Stomach (tissue), 9 donors: Measurements from ENCODE around the gene DENND2A. TPM values are rescaled to one million over a fixed set of nuclear protein-coding genes. Genes with fewer than 3 reads are reported as not detected.
A peak's percentile ranks its signal among the peaks of the same experiment; 100 is the strongest.

Source experiments
- DNase-seq, 2 donors: peaks; one replicate each; pipeline versions ENCODE4 v3.0.0 to v3.0.0-alpha.2; 2013 to 2019
- H3K27ac ChIP-seq, 5 donors: fragments of 200-600 bp in 4 of 5; sonication (generic) in 4 of 5; one replicate each; pipeline ENCODE4 v1.5.1; 2013 to 2019; ENCODE audit warnings: mild to moderate bottlenecking in 1 of 5, moderate library complexity in 1 of 5
- H3K27me3 ChIP-seq, 3 donors: fragments of 200-600 bp; sonication (generic); one replicate each; pipeline ENCODE4 v1.5.1; 2017 to 2019; ENCODE audit warnings: mixed run types in 1 of 3
- H3K36me3 ChIP-seq, 4 donors: fragments of 200-600 bp; sonication (generic); 1 replicate in 3 of 4; 2 replicates in 1 of 4; pipeline ENCODE4 v1.5.1; 2016 to 2019
- H3K4me1 ChIP-seq, 4 donors: fragments of 200-600 bp; sonication (generic); one replicate each; pipeline ENCODE4 v1.5.1; 2016 to 2019
- H3K4me3 ChIP-seq, 4 donors: fragments of 200-600 bp; sonication (generic) in 3 of 4; one replicate each; pipeline ENCODE4 v1.5.1; 2016 to 2019; ENCODE audit warnings: mild to moderate bottlenecking in 1 of 4
- H3K9me3 ChIP-seq, 4 donors: fragments of 200-600 bp; sonication (generic); one replicate each; pipeline ENCODE4 v1.5.1; 2016 to 2019
- EP300 ChIP-seq: sonication (generic); formaldehyde crosslinking; IDR thresholded peaks from one replicate; pipeline ENCODE4 v1.6.1; 2017; ENCODE audit warnings: antibody characterized with exemption
- POLR2A ChIP-seq, 4 donors: fragments of 450-650 bp; IDR thresholded peaks; one replicate each; pipeline ENCODE4 v1.6.1; 2016; ENCODE audit warnings: antibody characterized with exemption in 4 of 4, control low read depth in 2 of 4, mild to moderate bottlenecking in 1 of 4, moderate library complexity in 1 of 4
- POLR2AphosphoS5 ChIP-seq, 3 donors: sonication (generic); formaldehyde crosslinking; IDR thresholded peaks; one replicate each; pipeline ENCODE4 v1.6.1; 2016; ENCODE audit warnings: antibody characterized with exemption in 3 of 3
- WGBS, 5 donors: extraction: QIAGEN DNeasy Blood & Tissue Kit in 3 of 5; methylation state at CpG; one replicate each; pipeline versions ENCODE4 v1.1.5 to v1.1.7; 2013 to 2018; 5-methylcytosine and 5-hydroxymethylcytosine counted together
- intact Hi-C: fragments of 100-400 bp; cut with DNase I; formaldehyde crosslinking; loops from one replicate; pipeline ENCODE4 v1.15.1; 2023; ENCODE audit warnings: low total_unique reads
- polyA plus RNA-seq, 3 donors: library from polyadenylated mRNA; stranded (reverse); fragments of 200-250 nt; gene quantifications; one replicate each; pipeline ENCODE4 v1.2.3, GENCODE V29; 2013
- total RNA-seq, 5 donors: library from RNA; depleted of rRNA; stranded (reverse); fragments of >200 nt; gene quantifications; one replicate each; pipeline versions ENCODE4 v1.1.0 to v1.2.3, GENCODE V29; 2014 to 2016
- TF ChIP-seq, protein P1 (sequence below), 7 experiments: fragments of 450-650 bp in 4 of 7; fragments of 200-600 bp in 3 of 7; sonication (generic) in 3 of 7; IDR thresholded peaks; one replicate each; pipeline ENCODE4 v1.5.1; 2016 to 2019; ENCODE audit warnings: antibody characterized with exemption in 7 of 7, control low read depth in 2 of 7, mild to moderate bottlenecking in 1 of 7
- donor health status: healthy with polysubstance abuse.
- donor health status: Bipolar disorder and iron deficiency.
- donor health status: healthy.

The DENND2A gene
- total and polyA plus RNA-seq, 8 donors, result 1.8 to 17.8 (median 6.5) TPM

DNA sequence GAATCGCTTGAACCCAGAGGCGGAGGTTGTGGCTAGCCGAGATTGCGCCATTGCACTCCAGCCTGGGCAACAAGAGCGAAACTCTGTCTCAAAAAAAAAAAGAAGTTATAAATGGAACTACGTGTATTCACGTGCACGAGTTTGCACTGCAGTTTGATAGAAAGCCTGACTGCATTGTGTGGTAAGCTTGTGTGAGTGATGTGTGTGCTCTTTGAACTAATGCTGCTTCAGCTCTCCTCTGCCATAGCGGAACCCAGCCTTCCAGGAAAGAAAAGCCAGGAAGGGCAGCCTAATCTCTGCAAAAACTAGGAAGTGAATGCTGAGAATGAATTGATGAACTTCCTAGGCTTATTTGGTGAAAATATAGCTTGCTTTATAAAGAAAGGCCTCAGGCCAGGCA, 145.7 kb downstream of the DENND2A start:
- no peak for DNase-seq
- intact Hi-C loops, result no loop called here
- no peak overlapping the region for H3K4me3 ChIP-seq
- WGBS, 5 donors, result 89 to 92% (median 90%) methylated on average over 9 of the region's 9 CpGs
- no peaks in the 10 kb centered on the region for H3K27me3 ChIP-seq
- H3K27ac ChIP-seq, result no peak overlapping the region
- no peaks in the 10 kb centered on the region for H3K4me1 ChIP-seq
- TF ChIP-seq POLR2A (IDR thresholded peaks at IDR 0.05) (no peak), EP300 (no peak), POLR2AphosphoS5 (IDR thresholded peaks at IDR 0.05) (no peak)
- TF ChIP-seq, protein P1, sequence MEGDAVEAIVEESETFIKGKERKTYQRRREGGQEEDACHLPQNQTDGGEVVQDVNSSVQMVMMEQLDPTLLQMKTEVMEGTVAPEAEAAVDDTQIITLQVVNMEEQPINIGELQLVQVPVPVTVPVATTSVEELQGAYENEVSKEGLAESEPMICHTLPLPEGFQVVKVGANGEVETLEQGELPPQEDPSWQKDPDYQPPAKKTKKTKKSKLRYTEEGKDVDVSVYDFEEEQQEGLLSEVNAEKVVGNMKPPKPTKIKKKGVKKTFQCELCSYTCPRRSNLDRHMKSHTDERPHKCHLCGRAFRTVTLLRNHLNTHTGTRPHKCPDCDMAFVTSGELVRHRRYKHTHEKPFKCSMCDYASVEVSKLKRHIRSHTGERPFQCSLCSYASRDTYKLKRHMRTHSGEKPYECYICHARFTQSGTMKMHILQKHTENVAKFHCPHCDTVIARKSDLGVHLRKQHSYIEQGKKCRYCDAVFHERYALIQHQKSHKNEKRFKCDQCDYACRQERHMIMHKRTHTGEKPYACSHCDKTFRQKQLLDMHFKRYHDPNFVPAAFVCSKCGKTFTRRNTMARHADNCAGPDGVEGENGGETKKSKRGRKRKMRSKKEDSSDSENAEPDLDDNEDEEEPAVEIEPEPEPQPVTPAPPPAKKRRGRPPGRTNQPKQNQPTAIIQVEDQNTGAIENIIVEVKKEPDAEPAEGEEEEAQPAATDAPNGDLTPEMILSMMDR (IDR thresholded peaks at IDR 0.05), result no peak
- no peaks in the 10 kb centered on the region for H3K36me3 ChIP-seq
- H3K9me3 ChIP-seq, result no peaks in the 10 kb centered on the region

DNA sequence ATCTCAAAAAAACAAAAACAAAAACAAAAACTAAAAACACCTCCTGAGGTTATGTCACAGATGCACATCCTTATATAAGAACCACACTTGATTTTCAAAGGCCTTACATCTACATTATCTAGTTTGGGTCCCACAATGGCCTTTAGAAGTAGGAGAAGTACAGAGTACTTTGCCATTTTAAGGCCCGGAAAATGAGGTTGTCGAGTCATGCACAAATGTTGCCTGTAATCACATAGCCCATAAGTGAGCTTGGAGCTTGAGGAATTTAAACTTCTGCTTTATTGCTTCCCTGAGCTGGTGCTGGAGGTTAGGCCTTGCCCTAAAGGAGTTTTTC, 151.6 kb downstream of the DENND2A start:
- no peaks in the 10 kb centered on the region for H3K36me3 ChIP-seq
- no peak overlapping the region for H3K27ac ChIP-seq
- WGBS, 5 donors, result 65 to 89% (median 85%) methylated on average over 2 of the region's 2 CpGs
- no peaks in the 10 kb centered on the region for H3K4me1 ChIP-seq
- intact Hi-C loops, result no loop called here
- no peak overlapping the region for H3K4me3 ChIP-seq
- no peak for DNase-seq
- no peaks in the 10 kb centered on the region for H3K27me3 ChIP-seq
- TF ChIP-seq, protein P1 (IDR thresholded peaks at IDR 0.05), result no peak
- no peak for TF ChIP-seq POLR2A (IDR thresholded peaks at IDR 0.05)
- TF ChIP-seq POLR2AphosphoS5 (IDR thresholded peaks at IDR 0.05), result no peak
- TF ChIP-seq EP300, result no peak
- H3K9me3 ChIP-seq, result no peaks in the 10 kb centered on the region

DNA sequence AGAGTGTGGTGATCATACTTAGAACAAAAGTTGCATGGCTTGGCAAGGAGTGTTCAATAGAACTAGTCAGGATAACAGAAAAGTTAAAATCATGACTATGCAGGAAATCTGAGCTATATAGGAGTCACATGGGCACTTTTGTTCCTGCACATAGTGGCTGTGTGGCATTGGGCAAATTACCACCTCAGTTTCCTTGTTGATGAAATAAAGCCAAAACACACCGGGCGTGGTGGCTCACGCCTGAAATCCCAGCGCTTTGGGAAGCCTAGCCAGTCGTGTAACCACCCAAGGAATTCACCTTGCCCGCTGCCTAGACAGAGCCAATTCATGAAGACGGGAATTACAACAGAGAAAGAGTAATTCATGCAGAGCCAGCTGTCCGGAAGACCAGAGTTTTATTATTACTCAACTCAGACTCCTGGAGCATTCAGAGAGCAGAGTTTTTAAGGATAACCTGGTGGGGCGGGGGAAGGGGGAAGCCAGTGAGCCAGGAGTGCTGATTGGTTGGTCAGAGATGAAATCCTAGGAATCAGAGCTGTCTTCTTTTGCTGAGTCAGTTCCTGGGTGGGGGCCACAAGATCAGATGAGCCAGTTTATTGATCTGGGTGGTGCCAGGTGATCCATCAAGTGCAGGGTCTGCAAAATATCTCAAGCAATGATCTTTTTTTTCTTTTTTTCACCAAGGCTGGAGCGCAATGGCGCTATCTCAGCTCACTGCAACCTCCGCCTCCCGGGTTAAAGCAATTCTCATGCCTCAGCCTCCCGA, 154.9 kb downstream of the DENND2A start:
- H3K4me3 ChIP-seq, result no peak overlapping the region
- no peaks in the 10 kb centered on the region for H3K4me1 ChIP-seq
- peak overlapping the region in 1 of 5 donors; percentile 11 for H3K27ac ChIP-seq
- intact Hi-C loops, result no loop called here
- H3K36me3 ChIP-seq, result no peaks in the 10 kb centered on the region
- H3K27me3 ChIP-seq, result no peaks in the 10 kb centered on the region
- no peaks in the 10 kb centered on the region for H3K9me3 ChIP-seq
- DNase-seq, result peak in 1 of 2 donors; percentile 32
- TF ChIP-seq POLR2AphosphoS5 (IDR thresholded peaks at IDR 0.05) (no peak), EP300 (no peak), POLR2A (IDR thresholded peaks at IDR 0.05) (no peak)
- TF ChIP-seq, protein P1 (IDR thresholded peaks at IDR 0.05), result no peak
- 56 to 71% (median 63%) methylated on average over 14 of the region's 14 CpGs for WGBS, 5 donors

DNA sequence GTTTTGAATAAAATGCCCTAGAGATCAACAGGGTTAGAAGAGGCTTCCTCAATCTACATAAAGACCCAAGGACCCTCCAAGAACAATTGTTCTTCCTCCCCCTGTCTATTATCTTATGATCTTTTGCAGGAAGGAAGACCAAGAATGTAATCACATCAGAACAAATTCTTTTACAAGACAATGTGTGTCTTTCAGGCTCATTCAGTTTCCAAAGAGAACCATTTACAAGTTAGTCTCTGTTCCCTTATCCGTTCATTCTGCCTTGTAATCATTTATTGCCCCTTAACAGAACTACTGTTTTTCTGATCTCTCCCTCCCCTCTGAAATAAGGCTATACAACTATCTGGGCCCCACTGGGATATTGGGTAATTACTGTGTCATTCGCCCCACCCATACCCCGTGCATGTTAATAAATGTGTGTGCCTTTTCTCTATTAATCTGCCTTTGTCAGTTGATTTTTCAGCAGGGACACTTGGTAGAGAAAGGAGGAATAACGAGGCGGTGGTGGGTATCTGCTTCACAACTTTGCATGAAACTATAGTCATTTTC, 155.6 kb downstream of the DENND2A start:
- no peaks in the 10 kb centered on the region for H3K36me3 ChIP-seq
- H3K27ac ChIP-seq, result peak overlapping the region in 1 of 5 donors; percentile 11
- 64 to 68% (median 66%) methylated on average over 5 of the region's 5 CpGs for WGBS, 5 donors
- H3K4me1 ChIP-seq, result peaks cover 0 to under 1% (median under 1%) of the 10 kb centered on the region in 4 donors
- H3K9me3 ChIP-seq, result no peaks in the 10 kb centered on the region
- no peaks in the 10 kb centered on the region for H3K27me3 ChIP-seq
- H3K4me3 ChIP-seq, result no peak overlapping the region
- intact Hi-C loops, result no loop called here
- TF ChIP-seq EP300 (no peak), POLR2AphosphoS5 (IDR thresholded peaks at IDR 0.05) (no peak)
- no peak for DNase-seq

DNA sequence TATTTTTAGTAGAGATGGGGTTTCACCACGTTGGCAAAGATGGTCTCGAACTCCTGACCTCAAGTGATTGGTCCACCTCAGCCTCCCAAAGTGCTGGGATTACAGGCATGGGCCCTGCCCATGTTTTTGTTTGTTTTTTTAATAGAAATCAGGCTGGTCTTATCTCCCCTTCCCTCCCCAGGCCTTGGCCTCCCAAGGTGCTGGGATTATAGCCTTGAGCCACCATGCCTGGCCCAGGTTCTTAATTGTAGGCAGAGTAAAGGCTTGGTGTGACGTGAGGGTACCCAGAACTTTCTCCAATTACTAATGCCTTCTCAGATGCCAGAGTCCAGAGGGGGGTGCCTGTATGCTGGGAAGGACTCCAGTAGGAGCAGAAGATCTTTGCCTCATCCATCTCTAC, 156.1 kb downstream of the DENND2A start:
- Histone ChIP-seq H3K27me3 (no peaks in the 10 kb centered on the region), H3K9me3 (no peaks in the 10 kb centered on the region), H3K4me3 (no peak overlapping the region), H3K4me1 (peaks cover 5 to 6% (median 6%) of the 10 kb centered on the region in 4 donors), H3K27ac (no peak overlapping the region), H3K36me3 (no peaks in the 10 kb centered on the region)
- no peak for DNase-seq
- TF ChIP-seq EP300 (no peak), POLR2AphosphoS5 (IDR thresholded peaks at IDR 0.05) (no peak), POLR2A (IDR thresholded peaks at IDR 0.05) (no peak)
- TF ChIP-seq, protein P1 (IDR thresholded peaks at IDR 0.05), result no peak
- 86 to 93% (median 88%) methylated on average over 3 of the region's 3 CpGs for WGBS, 5 donors
- intact Hi-C loops, result no loop called here
